Liver (tissue), 9 donors: Measurements from ENCODE around the gene HOXA4. TPM values are rescaled to one million over a fixed set of nuclear protein-coding genes. Genes with fewer than 3 reads are reported as not detected.
A peak's percentile ranks its signal among the peaks of the same experiment; 100 is the strongest.

Experiments
- DNase-seq: peaks from one replicate; pipeline ENCODE4 v3.0.0-alpha.2; 2017; ENCODE audit warnings: low spot score
- H3K27ac ChIP-seq, 2 donors: one replicate each; pipeline ENCODE4 v1.7.0; 2013; ENCODE audit warnings: inconsistent platforms in 2 of 2, low read length in 2 of 2, control low read depth in 1 of 2, low read depth in 1 of 2, mild to moderate bottlenecking in 1 of 2
- H3K27me3 ChIP-seq, 4 donors: one replicate each; pipeline versions ENCODE4 v1.6.1 to v1.7.0; 2013; ENCODE audit warnings: low read length in 3 of 4, inconsistent platforms in 1 of 4, mild to moderate bottlenecking in 1 of 4, moderate library complexity in 1 of 4; ENCODE audit not compliant: control insufficient read depth in 4 of 4, insufficient read depth in 4 of 4
- H3K36me3 ChIP-seq, 4 donors: one replicate each; pipeline versions ENCODE4 v1.6.1 to v1.7.0; 2013; ENCODE audit warnings: low read length in 3 of 4, mild to moderate bottlenecking in 3 of 4, low read depth in 1 of 4, moderate library complexity in 1 of 4; ENCODE audit not compliant: control insufficient read depth in 4 of 4, insufficient read depth in 3 of 4
- H3K4me1 ChIP-seq, 4 donors: one replicate each; pipeline versions ENCODE4 v1.6.1 to v1.7.0; 2013; ENCODE audit warnings: low read length in 3 of 4, mild to moderate bottlenecking in 3 of 4, moderate library complexity in 1 of 4; ENCODE audit not compliant: control insufficient read depth in 4 of 4, insufficient read depth in 4 of 4
- H3K4me3 ChIP-seq, 3 donors: one replicate each; pipeline versions ENCODE4 v1.6.1 to v1.7.0; 2013; ENCODE audit warnings: low read length in 3 of 3, control low read depth in 1 of 3, low read depth in 1 of 3, mild to moderate bottlenecking in 1 of 3
- H3K9ac ChIP-seq, 2 donors: one replicate each; pipeline ENCODE4 v1.7.0; 2013; ENCODE audit warnings: low read length in 2 of 2, mild to moderate bottlenecking in 2 of 2, moderate library complexity in 2 of 2, control low read depth in 1 of 2, low read depth in 1 of 2
- H3K9me3 ChIP-seq, 4 donors: one replicate each; pipeline versions ENCODE4 v1.6.1 to v1.7.0; 2013; ENCODE audit warnings: low read length in 3 of 4; ENCODE audit not compliant: control insufficient read depth in 4 of 4
- ATF3 ChIP-seq: IDR thresholded peaks from 2 replicates; pipeline ENCODE4 v1.6.1; 2016; ENCODE audit warnings: antibody characterized with exemption
- FOXA2 ChIP-seq: IDR thresholded peaks from 2 replicates; pipeline ENCODE4 v1.6.1; 2016; ENCODE audit warnings: antibody characterized with exemption
- GABPA ChIP-seq, 2 donors: IDR thresholded peaks in 1 of 2; conservative IDR thresholded peaks in 1 of 2; 2 replicates each; pipeline ENCODE4 v1.6.1; 2016; ENCODE audit warnings: antibody characterized with exemption in 2 of 2, mild to moderate bottlenecking in 1 of 2, moderate library complexity in 1 of 2
- HNF4A ChIP-seq, 2 donors: conservative IDR thresholded peaks; 2 replicates each; pipeline ENCODE4 v1.6.1; 2016; ENCODE audit warnings: antibody characterized with exemption in 2 of 2, mild to moderate bottlenecking in 2 of 2
- HNF4G ChIP-seq: IDR thresholded peaks from 2 replicates; pipeline ENCODE4 v1.6.1; 2016; ENCODE audit warnings: antibody characterized with exemption
- MAX ChIP-seq: IDR thresholded peaks from 2 replicates; pipeline ENCODE4 v1.6.1; 2016; ENCODE audit warnings: antibody characterized with exemption
- NR2F2 ChIP-seq: IDR thresholded peaks from 2 replicates; pipeline ENCODE4 v1.6.1; 2016; ENCODE audit warnings: antibody characterized with exemption
- RAD21 ChIP-seq, 2 donors: IDR thresholded peaks; 2 replicates each; pipeline ENCODE4 v1.6.1; 2016; ENCODE audit warnings: antibody characterized with exemption in 2 of 2, mild to moderate bottlenecking in 2 of 2
- REST ChIP-seq: IDR thresholded peaks from 2 replicates; pipeline ENCODE4 v1.6.1; 2016; ENCODE audit warnings: antibody characterized with exemption, mild to moderate bottlenecking
- RXRA ChIP-seq, 2 donors: IDR thresholded peaks; 2 replicates each; pipeline ENCODE4 v1.6.1; 2017 to 2018; ENCODE audit warnings: antibody characterized with exemption in 2 of 2, mild to moderate bottlenecking in 1 of 2
- SP1 ChIP-seq: IDR thresholded peaks from 2 replicates; pipeline ENCODE4 v1.6.1; 2018; ENCODE audit warnings: antibody characterized with exemption, mild to moderate bottlenecking
- TAF1 ChIP-seq: conservative IDR thresholded peaks from 2 replicates; pipeline ENCODE4 v1.6.1; 2016; ENCODE audit warnings: antibody characterized with exemption, mild to moderate bottlenecking
- YY1 ChIP-seq: IDR thresholded peaks from 2 replicates; pipeline ENCODE4 v1.6.1; 2016; ENCODE audit warnings: antibody characterized with exemption, mild to moderate bottlenecking
- ZBTB33 ChIP-seq: IDR thresholded peaks from 2 replicates; pipeline ENCODE4 v1.6.1; 2016; ENCODE audit warnings: antibody characterized with exemption
- WGBS: extraction: QIAGEN DNeasy Blood & Tissue Kit; methylation state at CpG from one replicate; pipeline ENCODE4 v1.1.7; 2013; 5-methylcytosine and 5-hydroxymethylcytosine counted together
- polyA plus RNA-seq, 2 donors: library from polyadenylated mRNA; stranded (reverse) in 1 of 2; unstranded in 1 of 2; fragments of 200-250 nt in 1 of 2; fragments of >200 nt in 1 of 2; fragmentation: Nextera tagmentation in 1 of 2; extraction: Ambion mirVana in 1 of 2; gene quantifications; one replicate each; pipeline versions ENCODE4 v1.2.1 to v1.2.3, GENCODE V29; 2013 to 2015
- total RNA-seq, 2 donors: library from RNA; depleted of rRNA; stranded (reverse); fragments of >200 nt; gene quantifications; one replicate each; pipeline ENCODE4 v1.2.3, GENCODE V29; 2014
- donor health status: healthy.
- donor health status: healthy.
- donor health status: healthy.
- donor health status: healthy.
- donor health status: healthy.

HOXA4 gene
- total and polyA plus RNA-seq, 4 donors = 0.17 to 1.1 (median 0.30) TPM

- Histone ChIP-seq H3K36me3 (no peaks in the 10 kb centered on the region), H3K9ac (no peak overlapping the region), H3K4me3 (no peak overlapping the region), H3K9me3 (no peaks in the 10 kb centered on the region), H3K27me3 (peaks cover 0 to 27% (median 4%) of the 10 kb centered on the region in 4 donors), H3K27ac (peak overlapping the region; percentile 46 to 54), H3K4me1 (peaks cover 0 to 3% (median 2%) of the 10 kb centered on the region in 4 donors)
- TF ChIP-seq SP1 (no peak), HNF4G (no peak), ZBTB33 (no peak), MAX (no peak), GABPA (IDR thresholded peaks at IDR 0.05 in 1 of 2, conservative IDR thresholded peaks at IDR 0.05 in 1 of 2) (no peak), TAF1 (no peak)
- DNase-seq = no peak
- 20% methylated on average over 4 of the region's 4 CpGs for WGBS
These were observed 18.7 kb downstream of the HOXA4 start for GRCh38 chr7:27111751-27112277.

- Histone ChIP-seq H3K9ac (no peak overlapping the region), H3K9me3 (no peaks in the 10 kb centered on the region), H3K4me3 (no peak overlapping the region), H3K36me3 (no peaks in the 10 kb centered on the region), H3K4me1 (peaks cover 0 to 3% (median 2%) of the 10 kb centered on the region in 4 donors), H3K27me3 (peaks cover 0 to 29% (median 4%) of the 10 kb centered on the region in 4 donors), H3K27ac (peak overlapping the region; percentile 46 to 64)
- TF ChIP-seq GABPA (IDR thresholded peaks at IDR 0.05 in 1 of 2, conservative IDR thresholded peaks at IDR 0.05 in 1 of 2) = no peak
- TF ChIP-seq ATF3 = no peak
- TF ChIP-seq HNF4A (conservative IDR thresholded peaks at IDR 0.05) = no peak
- no peak for TF ChIP-seq RXRA (IDR thresholded peaks at IDR 0.05)
- TF ChIP-seq YY1 = no peak
- no peak for TF ChIP-seq FOXA2
- no peak for TF ChIP-seq NR2F2
- WGBS = 26% methylated on average over 6 of the region's 6 CpGs
- DNase-seq = no peak
These were observed 19.4 kb downstream of the HOXA4 start for GRCh38 chr7:27111042-27111750.

GRCh38 chr7:27110186-27111031 is 20.1 kb downstream of the HOXA4 start:
- peaks cover 0 to 3% (median 2%) of the 10 kb centered on the region in 4 donors for H3K4me1 ChIP-seq
- H3K36me3 ChIP-seq = no peaks in the 10 kb centered on the region
- H3K9me3 ChIP-seq = no peaks in the 10 kb centered on the region
- 29% methylated on average over 66 of the region's 66 CpGs for WGBS
- TF ChIP-seq MAX (no peak), HNF4A (conservative IDR thresholded peaks at IDR 0.05) (no peak), REST (no peak), ZBTB33 (no peak), RAD21 (IDR thresholded peaks at IDR 0.05) (no peak), RXRA (IDR thresholded peaks at IDR 0.05) (no peak), YY1 (no peak), SP1 (no peak)
- H3K4me3 ChIP-seq = no peak overlapping the region
- H3K27ac ChIP-seq = peak overlapping the region in 1 of 2 donors; percentile 64
- no peak for DNase-seq
- H3K27me3 ChIP-seq = peaks cover 0 to 27% (median 4%) of the 10 kb centered on the region in 4 donors
- no peak overlapping the region for H3K9ac ChIP-seq
